ENCODE measurements around the gene GPHA2. TPM values are rescaled to one million over a fixed set of nuclear protein-coding genes. Genes with fewer than 3 reads are reported as not detected.

GPHA2 gene
- total and polyA plus RNA-seq, 2 experiments from 2014 or later, result not detected

DNA sequence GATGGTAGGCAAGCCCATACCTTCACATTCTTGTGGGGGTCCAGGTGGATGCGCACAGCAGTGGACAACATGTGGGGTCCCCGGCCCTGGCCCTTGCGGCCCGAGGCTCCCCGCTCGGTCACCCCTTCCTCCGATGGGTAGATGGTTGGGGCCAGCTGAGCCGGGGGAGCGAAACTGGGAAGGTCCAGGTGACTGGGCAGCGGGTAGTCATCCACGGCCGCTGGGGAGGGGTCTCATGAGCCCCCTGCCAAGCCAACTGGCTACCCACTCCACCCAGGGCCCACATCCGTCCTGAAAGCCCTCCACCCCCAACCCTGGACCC lies 29.4 kb downstream of the GPHA2 start:
- H3K9me2 ChIP-seq (replicated peaks; ENCODE audit: insufficient read depth), result no peaks in the 10 kb centered on the region
- 99% methylated on average over 13 of the region's 13 CpGs for WGBS (ENCODE audit: low lambda C conversion rate, missing lambda C conversion rate)

DNA sequence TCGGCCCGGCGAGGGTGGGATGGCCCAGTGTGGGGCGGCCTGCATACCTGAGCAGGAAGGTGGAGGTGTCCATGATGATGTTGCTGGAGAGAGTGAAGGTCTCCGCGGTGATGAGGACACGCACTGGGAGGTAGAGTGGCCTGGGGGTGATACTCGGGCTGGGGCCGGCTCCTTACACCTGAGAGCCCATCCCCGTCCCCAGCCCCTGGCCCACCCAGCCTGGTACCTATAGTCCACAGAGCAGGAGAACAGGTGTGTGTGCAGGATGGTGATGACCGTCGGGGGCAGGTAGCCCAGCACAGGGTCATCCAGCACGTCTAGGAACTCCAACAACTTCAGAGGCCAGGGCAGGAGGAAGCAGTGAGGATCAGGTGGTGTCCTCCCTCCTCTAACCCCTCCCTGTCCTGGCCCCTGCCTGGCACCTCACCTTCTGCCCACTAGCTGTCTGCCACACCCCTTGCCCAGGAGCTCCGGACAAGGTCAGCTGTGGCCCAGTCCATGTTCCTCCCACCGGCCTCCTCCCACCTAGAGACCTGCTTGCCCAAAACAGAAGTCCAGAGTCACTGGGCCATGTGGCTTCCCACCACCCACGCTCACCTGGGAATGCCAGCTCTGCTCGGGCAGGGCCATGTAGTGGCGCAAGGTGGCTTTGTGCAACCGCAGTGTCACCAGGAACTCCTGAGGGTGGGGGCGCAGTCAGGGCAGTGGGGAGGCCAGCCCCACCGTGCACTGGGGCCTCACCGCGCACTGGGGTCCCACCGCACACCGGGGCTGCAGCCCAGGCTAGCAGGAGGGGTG lies 30.0 kb downstream of the GPHA2 start:
- Histone ChIP-seq H3K9me2 (replicated peaks; ENCODE audit: insufficient read depth) (no peaks in the 10 kb centered on the region), H3K27me3 (no peaks in the 10 kb centered on the region), H3K79me2 (no peaks in the 10 kb centered on the region), H3K4me2 (no peak overlapping the region), H2AFZ (no peak overlapping the region), H3K9me3 (ENCODE audit: low read depth) (no peaks in the 10 kb centered on the region), H3K4me1 (ENCODE audit: insufficient read depth) (no peaks in the 10 kb centered on the region), H4K20me1 (ENCODE audit: insufficient read depth, poor library complexity, severe bottlenecking) (no peaks in the 10 kb centered on the region), H3K36me3 (replicated peaks; ENCODE audit: insufficient read depth, low read depth) (no peaks in the 10 kb centered on the region), H3K4me3 (no peak overlapping the region), H3K27ac (no peak overlapping the region)
- WGBS (ENCODE audit: low lambda C conversion rate, missing lambda C conversion rate), result 96% methylated on average over 24 of the region's 25 CpGs
- no peak for TF ChIP-seq EZH2phosphoT487 (IDR thresholded peaks at IDR 0.05; ENCODE audit: low read depth, severe bottlenecking, unreplicated experiment)
- TF ChIP-seq EZH2 (IDR thresholded peaks at IDR 0.05; ENCODE audit: borderline replicate concordance), result no peak
- TF ChIP-seq, protein P1, sequence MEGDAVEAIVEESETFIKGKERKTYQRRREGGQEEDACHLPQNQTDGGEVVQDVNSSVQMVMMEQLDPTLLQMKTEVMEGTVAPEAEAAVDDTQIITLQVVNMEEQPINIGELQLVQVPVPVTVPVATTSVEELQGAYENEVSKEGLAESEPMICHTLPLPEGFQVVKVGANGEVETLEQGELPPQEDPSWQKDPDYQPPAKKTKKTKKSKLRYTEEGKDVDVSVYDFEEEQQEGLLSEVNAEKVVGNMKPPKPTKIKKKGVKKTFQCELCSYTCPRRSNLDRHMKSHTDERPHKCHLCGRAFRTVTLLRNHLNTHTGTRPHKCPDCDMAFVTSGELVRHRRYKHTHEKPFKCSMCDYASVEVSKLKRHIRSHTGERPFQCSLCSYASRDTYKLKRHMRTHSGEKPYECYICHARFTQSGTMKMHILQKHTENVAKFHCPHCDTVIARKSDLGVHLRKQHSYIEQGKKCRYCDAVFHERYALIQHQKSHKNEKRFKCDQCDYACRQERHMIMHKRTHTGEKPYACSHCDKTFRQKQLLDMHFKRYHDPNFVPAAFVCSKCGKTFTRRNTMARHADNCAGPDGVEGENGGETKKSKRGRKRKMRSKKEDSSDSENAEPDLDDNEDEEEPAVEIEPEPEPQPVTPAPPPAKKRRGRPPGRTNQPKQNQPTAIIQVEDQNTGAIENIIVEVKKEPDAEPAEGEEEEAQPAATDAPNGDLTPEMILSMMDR (IDR thresholded peaks at IDR 0.05; ENCODE audit: poor library complexity), result no peak
- no peak for DNase-seq (ENCODE audit: low spot score)

More for the DNA sequence above, 29.4 kb downstream of the GPHA2 start:
- DNase-seq (ENCODE audit: low spot score), result no peak
- Histone ChIP-seq H3K27me3 (no peaks in the 10 kb centered on the region), H3K4me3 (no peak overlapping the region), H3K36me3 (replicated peaks; ENCODE audit: insufficient read depth, low read depth) (no peaks in the 10 kb centered on the region), H3K4me2 (no peak overlapping the region), H2AFZ (no peak overlapping the region), H4K20me1 (ENCODE audit: insufficient read depth, poor library complexity, severe bottlenecking) (no peaks in the 10 kb centered on the region), H3K79me2 (no peaks in the 10 kb centered on the region), H3K4me1 (ENCODE audit: insufficient read depth) (no peaks in the 10 kb centered on the region), H3K9me3 (ENCODE audit: low read depth) (no peaks in the 10 kb centered on the region), H3K27ac (no peak overlapping the region)
- TF ChIP-seq, protein P1 (IDR thresholded peaks at IDR 0.05; ENCODE audit: poor library complexity), result no peak
- no peak for TF ChIP-seq EZH2phosphoT487 (IDR thresholded peaks at IDR 0.05; ENCODE audit: low read depth, severe bottlenecking, unreplicated experiment)
- no peak for TF ChIP-seq EZH2 (IDR thresholded peaks at IDR 0.05; ENCODE audit: borderline replicate concordance)

- 97% methylated on average over 21 of the region's 23 CpGs for WGBS (ENCODE audit: low lambda C conversion rate, missing lambda C conversion rate)
- H3K4me2 ChIP-seq, result no peak overlapping the region
Measured at GRCh38 chr11:64903291-64903833, 32.3 kb downstream of the GPHA2 start.

More at GRCh38 chr11:64903291-64903833, 32.3 kb downstream of the GPHA2 start:
- no peaks in the 10 kb centered on the region for H3K36me3 ChIP-seq (replicated peaks; ENCODE audit: insufficient read depth, low read depth)
- H3K79me2 ChIP-seq, result no peaks in the 10 kb centered on the region
- DNase-seq (ENCODE audit: low spot score), result no peak
- H3K27ac ChIP-seq, result no peak overlapping the region
- no peak overlapping the region for H2AFZ ChIP-seq
- H3K9me3 ChIP-seq (ENCODE audit: low read depth), result no peaks in the 10 kb centered on the region
- no peaks in the 10 kb centered on the region for H4K20me1 ChIP-seq (ENCODE audit: insufficient read depth, poor library complexity, severe bottlenecking)
- no peaks in the 10 kb centered on the region for H3K27me3 ChIP-seq
- TF ChIP-seq, protein P1 (IDR thresholded peaks at IDR 0.05; ENCODE audit: poor library complexity), result no peak
- TF ChIP-seq EZH2phosphoT487 (IDR thresholded peaks at IDR 0.05; ENCODE audit: low read depth, severe bottlenecking, unreplicated experiment), result no peak
- no peak for TF ChIP-seq EZH2 (IDR thresholded peaks at IDR 0.05; ENCODE audit: borderline replicate concordance)
- H3K9me2 ChIP-seq (replicated peaks; ENCODE audit: insufficient read depth), result no peaks in the 10 kb centered on the region
- H3K4me1 ChIP-seq (ENCODE audit: insufficient read depth), result no peaks in the 10 kb centered on the region
- H3K4me3 ChIP-seq, result no peak overlapping the region

Data from hepatocyte (in vitro differentiated cells).